LNCAP (cell line): ENCODE results near the gene KCNK18.
A peak's percentile ranks its signal among the peaks of the same experiment; 100 is the strongest.

ENCODE experiments used
- CTCF ChIP-seq: fragments of 450-650 bp; IDR thresholded peaks from 2 replicates; pipeline ENCODE4 v1.5.1; 2017; ENCODE audit warnings: mild to moderate bottlenecking

The KCNK18 gene

GRCh38 chr10:117198088-117198487 lies 799 bp downstream of the KCNK18 start:
- no peak for TF ChIP-seq CTCF

GRCh38 chr10:117201826-117202225 lies 4.5 kb downstream of the KCNK18 start:
- TF ChIP-seq CTCF = no peak

GRCh38 chr10:117204316-117204715 lies 7.0 kb downstream of the KCNK18 start:
- no peak for TF ChIP-seq CTCF

- no peak for TF ChIP-seq CTCF
Observed at GRCh38 chr10:117212176-117212575, 14.9 kb downstream of the KCNK18 start.

GRCh38 chr10:117214401-117214800 lies 17.1 kb downstream of the KCNK18 start:
- TF ChIP-seq CTCF = no peak

GRCh38 chr10:117215079-117215478 lies 17.8 kb downstream of the KCNK18 start:
- no peak for TF ChIP-seq CTCF

- TF ChIP-seq CTCF = no peak
Observed at GRCh38 chr10:117216028-117216427, 18.7 kb downstream of the KCNK18 start.

GRCh38 chr10:117216611-117217195 lies 19.4 kb downstream of the KCNK18 start:
- TF ChIP-seq CTCF = peak; percentile 99
